DND-41 (cell line): ENCODE measurements around the gene DOLPP1.

Source experiments
- CTCF ChIP-seq: IDR thresholded peaks from 2 replicates; pipeline ENCODE4 v1.5.1; 2012; ENCODE audit warnings: borderline replicate concordance, low read length, moderate library complexity, mild to moderate bottlenecking; ENCODE audit not compliant: poor library complexity, severe bottlenecking; ENCODE audit errors: extremely low read depth
- EZH2 ChIP-seq: IDR thresholded peaks from 3 replicates; pipeline ENCODE4 v1.6.1; 2012; ENCODE audit warnings: borderline replicate concordance, low read depth, mild to moderate bottlenecking, moderate library complexity, low read length, inconsistent platforms; ENCODE audit not compliant: severe bottlenecking

GRCh38 chr9:129098328-129098727 is 17.4 kb downstream of the DOLPP1 start:
- TF ChIP-seq CTCF (no peak), EZH2 (no peak)
